ENCODE data around the gene SHISAL1.

The SHISAL1 gene

GRCh38 chr22:44213489-44214043, 99.2 kb downstream of the SHISAL1 start:
- Histone ChIP-seq H4K20me1 (ENCODE audit: insufficient read depth, low read length) (no peaks in the 10 kb centered on the region), H3K9me3 (ENCODE audit: insufficient read depth, low read length, severe bottlenecking) (peaks cover 5% of the 10 kb centered on the region), H3K27me3 (ENCODE audit: insufficient read depth, low read length, poor library complexity) (no peaks in the 10 kb centered on the region), H3K4me2 (ENCODE audit: insufficient read depth, low read length) (no peak overlapping the region), H3K4me1 (ENCODE audit: insufficient read depth, low read length) (no peaks in the 10 kb centered on the region), H3K79me2 (ENCODE audit: insufficient read depth, low read length) (no peaks in the 10 kb centered on the region), H3K9ac (ENCODE audit: low read depth, low read length) (no peak overlapping the region), H3K36me3 (ENCODE audit: insufficient read depth, low read length) (no peaks in the 10 kb centered on the region), H2AFZ (ENCODE audit: low read depth, low read length) (no peak overlapping the region), H3K27ac (ENCODE audit: low read length) (no peak overlapping the region), H3K4me3 (ENCODE audit: low read depth in 1 of 2, low read length in 2 of 2) (no peak overlapping the region)
- DNase-seq, result no peak
- ATAC-seq (ENCODE audit: insufficient read depth, low read depth), result no peak
- TF ChIP-seq CTCF (IDR thresholded peaks at IDR 0.05; ENCODE audit: borderline replicate concordance, extremely low read depth, low read length, poor library complexity, severe bottlenecking) (no peak), EZH2 (IDR thresholded peaks at IDR 0.05; ENCODE audit: borderline replicate concordance, low read depth, low read length, severe bottlenecking) (no peak)

- no peak overlapping the region for H3K4me2 ChIP-seq (ENCODE audit: insufficient read depth, low read length)
- peaks cover 5% of the 10 kb centered on the region for H3K9me3 ChIP-seq (ENCODE audit: insufficient read depth, low read length, severe bottlenecking)
- no peaks in the 10 kb centered on the region for H4K20me1 ChIP-seq (ENCODE audit: insufficient read depth, low read length)
- H3K36me3 ChIP-seq (ENCODE audit: insufficient read depth, low read length), result no peaks in the 10 kb centered on the region
- H2AFZ ChIP-seq (ENCODE audit: low read depth, low read length), result no peak overlapping the region
- no peak overlapping the region for H3K27ac ChIP-seq (ENCODE audit: low read length)
- no peak for DNase-seq
- no peaks in the 10 kb centered on the region for H3K27me3 ChIP-seq (ENCODE audit: insufficient read depth, low read length, poor library complexity)
- TF ChIP-seq CTCF (IDR thresholded peaks at IDR 0.05; ENCODE audit: borderline replicate concordance, extremely low read depth, low read length, poor library complexity, severe bottlenecking), result no peak
- no peak for TF ChIP-seq EZH2 (IDR thresholded peaks at IDR 0.05; ENCODE audit: borderline replicate concordance, low read depth, low read length, severe bottlenecking)
- H3K9ac ChIP-seq (ENCODE audit: low read depth, low read length), result no peak overlapping the region
- ATAC-seq (ENCODE audit: insufficient read depth, low read depth), result no peak
- H3K79me2 ChIP-seq (ENCODE audit: insufficient read depth, low read length), result no peaks in the 10 kb centered on the region
- no peaks in the 10 kb centered on the region for H3K4me1 ChIP-seq (ENCODE audit: insufficient read depth, low read length)
- no peak overlapping the region for H3K4me3 ChIP-seq (ENCODE audit: low read depth in 1 of 2, low read length in 2 of 2)
Observed at GRCh38 chr22:44212936-44213335, 99.8 kb downstream of the SHISAL1 start.

- Histone ChIP-seq H3K9me3 (ENCODE audit: insufficient read depth, low read length, severe bottlenecking) (peaks cover 5% of the 10 kb centered on the region), H2AFZ (ENCODE audit: low read depth, low read length) (no peak overlapping the region)
Observed at GRCh38 chr22:44211946-44212930, 100.5 kb downstream of the SHISAL1 start.

More at GRCh38 chr22:44211946-44212930, 100.5 kb downstream of the SHISAL1 start:
- Histone ChIP-seq H3K27me3 (ENCODE audit: insufficient read depth, low read length, poor library complexity) (no peaks in the 10 kb centered on the region), H3K9ac (ENCODE audit: low read depth, low read length) (no peak overlapping the region), H3K4me3 (ENCODE audit: low read depth in 1 of 2, low read length in 2 of 2) (no peak overlapping the region), H3K4me2 (ENCODE audit: insufficient read depth, low read length) (no peak overlapping the region), H3K4me1 (ENCODE audit: insufficient read depth, low read length) (no peaks in the 10 kb centered on the region), H3K79me2 (ENCODE audit: insufficient read depth, low read length) (no peaks in the 10 kb centered on the region), H3K36me3 (ENCODE audit: insufficient read depth, low read length) (no peaks in the 10 kb centered on the region), H3K27ac (ENCODE audit: low read length) (no peak overlapping the region), H4K20me1 (ENCODE audit: insufficient read depth, low read length) (no peaks in the 10 kb centered on the region)
- TF ChIP-seq CTCF (IDR thresholded peaks at IDR 0.05; ENCODE audit: borderline replicate concordance, extremely low read depth, low read length, poor library complexity, severe bottlenecking) (no peak), EZH2 (IDR thresholded peaks at IDR 0.05; ENCODE audit: borderline replicate concordance, low read depth, low read length, severe bottlenecking) (no peak)
- ATAC-seq (ENCODE audit: insufficient read depth, low read depth) (no peak), DNase-seq (no peak)
